SW 1271 (cell line): Measurements from ENCODE around the gene EIF3B.
"Not testable (repeated sequence)": the region's sequence is repeated elsewhere in the genome, so short reads cannot be mapped to it uniquely, and the experiment has no call there.

Experiments
- DNase-seq, 2 experiments: peaks; one replicate each; lab custom pipeline; 2025; lab: John Stamatoyannopoulos, UW

Gene EIF3B

GRCh38 chr7:2376351-2377154 is 21.9 kb downstream of the EIF3B start:
- DNase-seq, result no peak

- not testable (repeated sequence) for DNase-seq
These were observed 22.9 kb downstream of the EIF3B start for GRCh38 chr7:2377492-2377891.

DNA sequence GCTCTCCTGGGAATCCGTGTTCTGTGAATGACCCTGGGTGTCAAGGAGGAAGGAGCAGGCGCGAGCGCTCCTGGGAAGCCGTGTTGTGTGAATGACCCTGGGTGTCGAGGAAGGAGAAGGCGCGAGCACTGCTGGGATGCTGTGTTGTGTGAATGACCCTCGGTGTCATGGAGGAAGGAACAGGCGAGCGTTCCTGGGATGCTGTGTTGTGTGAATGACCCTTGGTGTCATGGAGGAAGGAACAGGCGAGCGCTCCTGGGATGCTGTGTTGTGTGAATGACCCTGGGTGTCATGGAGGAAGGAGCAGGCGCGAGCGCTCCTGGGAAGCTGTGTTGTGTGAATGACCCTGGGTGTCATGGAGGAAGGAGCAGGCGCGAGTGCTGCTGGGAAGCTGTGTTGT is 23.5 kb downstream of the EIF3B start:
- DNase-seq, result not testable (repeated sequence)

DNA sequence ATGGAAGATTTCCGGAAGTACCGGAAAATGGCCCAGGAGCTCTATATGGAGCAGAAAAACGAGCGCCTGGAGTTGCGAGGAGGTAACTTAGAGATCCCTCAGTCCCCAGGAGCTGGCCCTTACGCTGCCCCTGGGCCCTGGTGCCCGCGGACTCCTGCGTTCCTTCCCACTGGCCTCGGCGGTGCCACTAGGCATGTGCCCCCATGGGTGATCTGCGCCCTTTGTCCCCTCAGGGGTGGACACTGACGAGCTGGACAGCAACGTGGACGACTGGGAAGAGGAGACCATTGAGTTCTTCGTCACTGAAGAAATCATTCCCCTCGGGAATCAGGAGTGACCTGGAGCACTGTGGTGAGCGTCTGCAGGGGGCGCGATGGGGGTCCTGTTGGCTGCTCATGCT is 24.5 kb downstream of the EIF3B start:
- no peak for DNase-seq

- no peak for DNase-seq
These were observed 25.3 kb downstream of the EIF3B start for GRCh38 chr7:2379821-2380450.

- DNase-seq, result no peak
These were observed 25.8 kb downstream of the EIF3B start for GRCh38 chr7:2380461-2380860.

DNA sequence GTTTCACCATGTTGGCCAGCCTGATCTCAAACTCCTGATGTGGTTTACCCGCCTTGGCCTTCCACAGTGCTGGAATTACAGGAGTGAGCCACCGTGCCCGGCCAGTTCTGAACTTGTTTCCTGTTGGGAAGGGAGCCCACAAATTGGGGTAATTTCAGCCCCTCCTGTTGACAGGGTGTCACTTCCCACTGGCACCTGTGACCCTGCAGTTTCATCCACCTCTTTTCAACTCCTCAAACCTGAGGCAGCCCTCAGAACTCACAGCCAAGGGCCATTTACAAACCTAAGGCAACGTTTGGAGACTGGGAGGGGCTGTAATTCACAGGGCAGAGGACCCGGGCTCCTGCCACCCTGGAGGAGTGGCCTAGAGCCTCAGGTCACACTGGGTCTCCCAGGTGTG is 26.6 kb downstream of the EIF3B start:
- no peak for DNase-seq

DNA sequence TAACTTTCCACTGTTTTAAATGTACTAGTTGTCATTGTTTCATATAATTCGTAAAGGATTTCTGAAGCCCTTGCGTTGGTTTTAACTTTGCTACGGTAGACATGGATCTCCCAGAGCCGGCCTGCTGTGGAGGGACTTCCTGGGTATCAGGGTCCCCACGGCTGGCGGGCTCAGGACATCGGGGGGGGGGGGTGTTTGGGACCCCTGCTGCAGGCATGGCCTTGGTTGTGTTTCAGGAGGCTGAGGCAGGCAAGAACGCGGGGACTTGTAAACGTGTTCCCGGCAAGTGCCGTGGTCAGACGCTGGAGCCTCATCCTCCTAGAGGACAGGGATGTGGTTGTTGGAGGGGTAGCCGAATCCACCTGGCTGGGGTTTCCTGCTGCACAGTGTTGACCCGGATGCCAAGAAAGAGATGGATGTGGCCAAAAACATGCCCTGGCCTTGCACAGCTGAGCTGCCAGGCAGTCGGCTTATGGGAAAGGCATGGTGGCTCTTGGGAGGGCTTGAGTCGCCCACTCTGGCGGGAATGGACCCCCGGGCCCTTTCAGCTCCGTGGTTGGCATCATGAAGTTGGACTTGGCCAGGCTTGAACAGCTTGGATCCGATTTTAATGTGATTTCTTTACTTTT is 27.4 kb downstream of the EIF3B start:
- DNase-seq, result no peak

DNA sequence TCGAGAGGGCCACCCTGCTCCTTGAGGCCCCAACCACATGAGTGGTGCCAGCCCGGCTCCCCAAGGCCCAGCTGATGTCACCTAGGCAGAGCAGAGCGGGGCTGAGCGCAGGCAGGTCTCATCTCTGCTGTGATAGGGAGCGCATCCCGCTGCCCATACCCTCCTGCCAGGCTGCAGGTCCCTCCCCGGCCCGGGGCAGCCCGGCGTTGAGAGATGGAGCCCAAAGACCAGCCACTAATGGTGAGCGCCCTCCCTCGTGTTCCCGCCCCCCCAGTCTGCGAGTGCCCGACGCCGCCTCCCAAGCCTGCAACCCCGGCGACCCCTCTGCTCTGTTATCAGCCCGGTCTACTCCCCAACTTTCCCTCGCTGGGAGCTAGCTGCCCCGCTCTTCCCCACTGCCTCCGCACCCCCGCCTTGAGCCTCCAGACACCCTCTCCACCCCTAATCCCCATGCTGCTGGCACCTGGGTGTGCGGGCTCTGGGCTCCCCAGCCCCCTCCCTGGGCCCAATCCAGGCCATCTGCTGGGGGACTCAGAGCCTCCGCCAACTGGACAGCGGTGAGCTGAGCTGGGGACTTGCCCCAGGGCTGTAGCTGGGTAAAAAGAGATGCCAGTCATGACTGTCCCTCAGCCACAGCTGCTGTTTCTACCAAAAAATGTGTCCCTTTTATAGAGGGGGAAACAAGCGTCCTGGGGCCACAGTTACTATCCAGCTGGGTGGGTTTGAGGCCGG is 29.1 kb downstream of the EIF3B start:
- DNase-seq, result no peak

- DNase-seq, result no peak
These were observed 30.0 kb downstream of the EIF3B start for GRCh38 chr7:2384354-2385243.

DNA sequence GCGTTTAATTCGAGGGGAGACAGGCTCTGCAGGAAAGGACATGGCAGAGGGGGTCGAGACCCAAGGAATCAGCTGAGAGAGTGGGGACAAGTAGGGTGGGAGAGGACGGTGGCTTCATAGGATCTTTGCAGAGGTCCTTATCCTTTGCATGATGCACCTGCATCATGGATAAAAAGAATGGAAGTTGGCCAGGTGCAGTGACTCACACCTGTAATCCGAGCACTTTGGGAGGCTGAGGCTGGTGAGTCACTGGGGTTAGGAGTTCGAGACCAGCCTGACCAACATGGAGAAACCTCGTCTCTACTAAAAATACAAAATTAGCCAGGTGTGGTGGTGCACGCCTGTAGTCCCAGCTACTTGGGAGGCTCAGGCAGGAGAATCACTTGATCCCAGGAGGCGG is 31.5 kb downstream of the EIF3B start:
- not testable (repeated sequence) for DNase-seq

DNA sequence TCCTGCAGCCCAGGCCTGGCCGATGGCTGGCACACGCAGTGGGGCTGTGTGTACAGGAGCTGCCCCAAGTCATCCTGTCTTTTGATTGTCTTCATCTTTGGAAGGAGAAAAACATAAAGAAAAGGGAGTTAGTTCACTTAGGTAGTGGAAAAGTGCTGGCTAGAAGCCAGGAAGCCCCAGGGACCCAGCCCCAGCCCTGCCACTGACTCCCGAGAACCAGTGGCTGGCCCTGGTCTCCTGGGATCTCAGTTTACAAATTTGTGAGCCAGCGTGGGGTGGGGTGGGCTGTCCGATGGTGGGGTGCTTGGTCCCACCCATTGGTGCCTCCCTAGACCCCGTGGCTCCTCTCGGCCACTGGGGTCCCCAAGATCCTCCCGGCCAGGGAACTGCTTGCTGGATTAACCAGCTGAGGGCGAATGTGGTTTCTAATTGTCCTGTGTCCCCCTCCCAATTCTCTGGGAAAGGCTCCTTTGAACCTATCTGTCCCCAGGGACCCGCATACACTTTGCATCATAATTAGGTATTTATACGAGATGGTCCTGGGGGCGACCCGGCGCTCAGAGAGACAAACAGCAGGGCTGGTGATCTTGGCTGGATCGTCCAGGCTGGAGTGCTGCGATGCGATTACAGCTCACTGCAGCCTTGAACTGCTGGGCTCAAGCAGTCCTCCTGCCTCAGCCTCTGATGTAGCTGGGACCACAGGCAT is 32.5 kb downstream of the EIF3B start:
- no peak for DNase-seq

DNA sequence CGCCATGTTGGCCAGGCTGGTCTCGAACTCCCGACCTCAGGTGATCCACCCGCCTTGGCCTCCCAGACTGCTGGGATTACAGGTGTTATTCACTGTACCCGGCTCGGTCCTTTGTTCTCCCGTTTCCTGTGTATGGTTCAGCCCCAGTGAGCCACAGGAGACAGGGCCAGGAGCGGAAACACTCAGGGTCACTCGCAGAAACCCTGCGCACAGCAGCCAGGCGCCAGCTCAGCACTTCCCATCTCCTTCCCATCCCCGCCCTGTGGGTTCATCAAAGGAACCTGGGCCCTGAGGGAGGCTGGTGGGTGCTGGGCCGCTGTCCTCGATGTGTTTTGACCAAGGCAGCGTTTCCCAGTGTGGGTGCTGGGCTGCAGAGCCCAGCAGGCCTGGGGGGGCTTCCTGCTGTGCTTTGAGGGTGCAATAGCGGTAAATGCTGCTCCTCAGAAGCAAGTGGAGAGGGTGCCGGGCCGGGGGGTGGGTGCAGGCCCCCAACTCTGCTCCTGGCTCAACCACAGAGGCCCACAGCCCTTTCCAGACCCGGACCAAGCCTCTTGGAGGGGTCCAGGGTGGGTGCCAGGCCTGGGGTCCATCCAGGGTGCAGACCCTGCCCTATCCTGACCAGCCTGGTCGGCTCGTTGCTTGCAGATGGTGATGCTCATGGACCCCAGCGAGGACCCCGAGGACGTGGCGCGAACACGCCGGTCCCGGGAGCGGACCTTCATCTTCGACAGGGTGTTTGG is 33.4 kb downstream of the EIF3B start:
- no peak for DNase-seq

- DNase-seq, result no peak
These were observed 34.0 kb downstream of the EIF3B start for GRCh38 chr7:2388637-2388954.

DNA sequence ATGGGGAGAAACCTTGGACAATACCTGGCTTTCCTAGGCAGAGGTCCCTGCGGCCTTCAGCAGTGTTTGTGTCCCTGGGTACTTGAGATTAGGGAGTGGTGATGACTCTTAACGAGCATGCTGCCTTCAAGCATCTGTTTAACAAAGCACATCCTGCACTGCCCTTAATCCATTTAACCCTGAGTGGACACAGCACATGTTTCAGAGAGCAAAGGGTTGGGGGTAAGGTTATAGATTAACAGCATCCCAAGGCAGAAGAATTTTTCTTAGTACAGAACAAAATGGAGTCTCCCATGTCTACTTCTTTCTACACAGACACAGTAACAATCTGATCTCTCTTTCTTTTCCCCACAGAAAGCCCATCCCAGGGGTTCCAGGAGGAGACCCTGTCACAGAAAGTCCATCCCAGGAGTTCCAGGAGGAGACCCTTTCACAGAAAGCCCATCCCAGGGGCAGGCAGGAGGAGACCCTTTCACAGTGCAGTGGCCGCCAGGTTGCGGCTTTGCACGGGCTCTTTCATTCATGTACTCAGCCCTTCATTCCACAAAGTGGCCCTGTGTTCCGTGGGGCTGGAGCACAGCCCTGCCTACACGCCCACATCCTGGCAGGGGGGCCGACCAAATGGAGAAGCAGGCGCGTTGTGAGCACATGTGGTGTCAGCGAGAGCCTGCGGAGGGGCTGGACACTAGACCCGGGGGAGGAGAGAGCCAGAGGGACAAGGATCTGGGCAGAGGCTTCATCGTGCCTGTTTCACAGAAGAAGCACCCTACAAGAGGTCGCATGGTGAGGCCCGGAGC is 35.6 kb downstream of the EIF3B start:
- not testable (repeated sequence) for DNase-seq

DNA sequence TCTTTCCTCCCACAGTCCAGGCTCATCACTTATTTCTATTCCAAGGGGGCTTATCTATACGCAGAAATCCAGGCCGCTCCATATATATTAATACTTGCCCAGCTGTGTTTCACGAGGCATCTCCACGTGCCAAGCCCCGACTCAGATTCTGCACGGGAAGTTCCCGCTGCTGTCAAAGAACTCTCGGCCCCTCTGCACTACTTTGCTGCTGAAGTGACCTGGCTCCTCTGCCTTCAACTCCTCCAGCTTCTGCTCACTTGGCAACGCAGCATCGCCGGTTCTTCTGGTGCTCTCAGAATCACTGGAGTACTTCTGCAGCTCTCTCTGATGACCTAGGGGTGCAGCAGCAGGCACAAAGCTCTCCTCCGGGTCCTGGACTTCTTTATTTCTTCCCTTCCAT is 39.1 kb downstream of the EIF3B start:
- no peak for DNase-seq

GRCh38 chr7:2394566-2395082 is 40.0 kb downstream of the EIF3B start:
- DNase-seq, result no peak

GRCh38 chr7:2398506-2398905 is 43.9 kb downstream of the EIF3B start:
- DNase-seq, result no peak
